Stomach (tissue), 9 donors: ENCODE data around the gene COL27A1. TPM values are rescaled to one million over a fixed set of nuclear protein-coding genes. Genes with fewer than 3 reads are reported as not detected.

Experiments
- DNase-seq, 2 donors: peaks; one replicate each; pipeline versions ENCODE4 v3.0.0 to v3.0.0-alpha.2; 2013 to 2019
- H3K27ac ChIP-seq, 5 donors: fragments of 200-600 bp in 4 of 5; sonication (generic) in 4 of 5; one replicate each; pipeline ENCODE4 v1.5.1; 2013 to 2019; ENCODE audit warnings: mild to moderate bottlenecking in 1 of 5, moderate library complexity in 1 of 5
- H3K27me3 ChIP-seq, 3 donors: fragments of 200-600 bp; sonication (generic); one replicate each; pipeline ENCODE4 v1.5.1; 2017 to 2019; ENCODE audit warnings: mixed run types in 1 of 3
- H3K36me3 ChIP-seq, 4 donors: fragments of 200-600 bp; sonication (generic); 1 replicate in 3 of 4; 2 replicates in 1 of 4; pipeline ENCODE4 v1.5.1; 2016 to 2019
- H3K4me1 ChIP-seq, 4 donors: fragments of 200-600 bp; sonication (generic); one replicate each; pipeline ENCODE4 v1.5.1; 2016 to 2019
- H3K4me3 ChIP-seq, 4 donors: fragments of 200-600 bp; sonication (generic) in 3 of 4; one replicate each; pipeline ENCODE4 v1.5.1; 2016 to 2019; ENCODE audit warnings: mild to moderate bottlenecking in 1 of 4
- H3K9me3 ChIP-seq, 4 donors: fragments of 200-600 bp; sonication (generic); one replicate each; pipeline ENCODE4 v1.5.1; 2016 to 2019
- EP300 ChIP-seq: sonication (generic); formaldehyde crosslinking; IDR thresholded peaks from one replicate; pipeline ENCODE4 v1.6.1; 2017; ENCODE audit warnings: antibody characterized with exemption
- POLR2A ChIP-seq, 4 donors: fragments of 450-650 bp; IDR thresholded peaks; one replicate each; pipeline ENCODE4 v1.6.1; 2016; ENCODE audit warnings: antibody characterized with exemption in 4 of 4, control low read depth in 2 of 4, mild to moderate bottlenecking in 1 of 4, moderate library complexity in 1 of 4
- POLR2AphosphoS5 ChIP-seq, 3 donors: sonication (generic); formaldehyde crosslinking; IDR thresholded peaks; one replicate each; pipeline ENCODE4 v1.6.1; 2016; ENCODE audit warnings: antibody characterized with exemption in 3 of 3
- WGBS, 5 donors: extraction: QIAGEN DNeasy Blood & Tissue Kit in 3 of 5; methylation state at CpG; one replicate each; pipeline versions ENCODE4 v1.1.5 to v1.1.7; 2013 to 2018; 5-methylcytosine and 5-hydroxymethylcytosine counted together
- intact Hi-C: fragments of 100-400 bp; cut with DNase I; formaldehyde crosslinking; loops from one replicate; pipeline ENCODE4 v1.15.1; 2023; ENCODE audit warnings: low total_unique reads
- polyA plus RNA-seq, 3 donors: library from polyadenylated mRNA; stranded (reverse); fragments of 200-250 nt; gene quantifications; one replicate each; pipeline ENCODE4 v1.2.3, GENCODE V29; 2013
- total RNA-seq, 5 donors: library from RNA; depleted of rRNA; stranded (reverse); fragments of >200 nt; gene quantifications; one replicate each; pipeline versions ENCODE4 v1.1.0 to v1.2.3, GENCODE V29; 2014 to 2016
- TF ChIP-seq, protein P1 (sequence below), 7 experiments: fragments of 450-650 bp in 4 of 7; fragments of 200-600 bp in 3 of 7; sonication (generic) in 3 of 7; IDR thresholded peaks; one replicate each; pipeline ENCODE4 v1.5.1; 2016 to 2019; ENCODE audit warnings: antibody characterized with exemption in 7 of 7, control low read depth in 2 of 7, mild to moderate bottlenecking in 1 of 7
- donor health status: healthy with polysubstance abuse.
- donor health status: Bipolar disorder and iron deficiency.
- donor health status: healthy.

COL27A1 gene
- total and polyA plus RNA-seq, 8 donors: 2.9 to 26.3 (median 8.2) TPM

DNA sequence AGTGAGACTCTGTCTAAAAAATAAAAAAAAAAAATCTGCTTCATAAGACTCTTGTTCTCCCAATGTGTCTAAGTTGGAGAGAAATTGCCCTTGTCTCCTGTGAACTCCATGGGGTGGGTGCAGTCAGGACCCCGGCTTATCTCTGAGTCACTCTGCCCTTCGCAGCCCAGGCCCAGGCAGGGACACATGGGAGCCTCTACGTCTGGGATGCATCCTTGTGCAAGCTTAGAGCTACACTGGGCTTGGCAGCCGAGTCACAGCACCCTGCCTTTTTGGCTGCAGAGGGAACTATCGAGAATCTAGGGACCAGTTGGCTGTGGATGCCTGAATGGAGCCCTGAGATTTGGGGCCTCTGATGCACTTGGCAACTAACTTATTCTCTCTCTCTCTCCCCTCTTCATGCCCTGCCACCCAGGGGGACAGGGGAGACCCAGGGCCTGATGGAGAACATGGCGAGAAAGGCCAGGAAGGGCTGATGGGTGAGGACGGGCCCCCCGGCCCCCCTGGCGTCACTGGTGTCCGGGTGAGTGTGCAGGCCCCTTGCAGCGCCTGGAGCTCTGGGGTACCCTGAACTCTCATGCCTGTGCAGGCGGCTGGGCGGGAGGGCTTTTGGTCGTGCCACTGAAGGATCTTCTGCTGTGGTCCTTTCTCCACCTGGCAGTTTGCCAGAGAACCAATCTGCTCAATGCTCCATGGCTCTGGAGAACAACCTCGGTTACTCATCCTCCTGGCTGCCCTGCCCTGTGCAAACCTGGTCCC, 120.1 kb downstream of the COL27A1 start:
- no peak for TF ChIP-seq EP300
- no peak for TF ChIP-seq POLR2AphosphoS5 (IDR thresholded peaks at IDR 0.05)
- TF ChIP-seq POLR2A (IDR thresholded peaks at IDR 0.05): no peak
- TF ChIP-seq, protein P1, sequence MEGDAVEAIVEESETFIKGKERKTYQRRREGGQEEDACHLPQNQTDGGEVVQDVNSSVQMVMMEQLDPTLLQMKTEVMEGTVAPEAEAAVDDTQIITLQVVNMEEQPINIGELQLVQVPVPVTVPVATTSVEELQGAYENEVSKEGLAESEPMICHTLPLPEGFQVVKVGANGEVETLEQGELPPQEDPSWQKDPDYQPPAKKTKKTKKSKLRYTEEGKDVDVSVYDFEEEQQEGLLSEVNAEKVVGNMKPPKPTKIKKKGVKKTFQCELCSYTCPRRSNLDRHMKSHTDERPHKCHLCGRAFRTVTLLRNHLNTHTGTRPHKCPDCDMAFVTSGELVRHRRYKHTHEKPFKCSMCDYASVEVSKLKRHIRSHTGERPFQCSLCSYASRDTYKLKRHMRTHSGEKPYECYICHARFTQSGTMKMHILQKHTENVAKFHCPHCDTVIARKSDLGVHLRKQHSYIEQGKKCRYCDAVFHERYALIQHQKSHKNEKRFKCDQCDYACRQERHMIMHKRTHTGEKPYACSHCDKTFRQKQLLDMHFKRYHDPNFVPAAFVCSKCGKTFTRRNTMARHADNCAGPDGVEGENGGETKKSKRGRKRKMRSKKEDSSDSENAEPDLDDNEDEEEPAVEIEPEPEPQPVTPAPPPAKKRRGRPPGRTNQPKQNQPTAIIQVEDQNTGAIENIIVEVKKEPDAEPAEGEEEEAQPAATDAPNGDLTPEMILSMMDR (IDR thresholded peaks at IDR 0.05): no peak
- Histone ChIP-seq H3K9me3 (no peaks in the 10 kb centered on the region), H3K27me3 (no peaks in the 10 kb centered on the region), H3K4me1 (no peaks in the 10 kb centered on the region), H3K36me3 (peaks cover 0 to 4% (median 0%) of the 10 kb centered on the region in 4 donors), H3K4me3 (no peak overlapping the region), H3K27ac (no peak overlapping the region)
- intact Hi-C loops: loop anchor here (10.0 kb wide), 1 partner anchor 111 kb away; no protein-coding TSS in a partner anchor
- no peak for DNase-seq
- 83 to 91% (median 89%) methylated on average over 15 of the region's 15 CpGs for WGBS, 5 donors

DNA sequence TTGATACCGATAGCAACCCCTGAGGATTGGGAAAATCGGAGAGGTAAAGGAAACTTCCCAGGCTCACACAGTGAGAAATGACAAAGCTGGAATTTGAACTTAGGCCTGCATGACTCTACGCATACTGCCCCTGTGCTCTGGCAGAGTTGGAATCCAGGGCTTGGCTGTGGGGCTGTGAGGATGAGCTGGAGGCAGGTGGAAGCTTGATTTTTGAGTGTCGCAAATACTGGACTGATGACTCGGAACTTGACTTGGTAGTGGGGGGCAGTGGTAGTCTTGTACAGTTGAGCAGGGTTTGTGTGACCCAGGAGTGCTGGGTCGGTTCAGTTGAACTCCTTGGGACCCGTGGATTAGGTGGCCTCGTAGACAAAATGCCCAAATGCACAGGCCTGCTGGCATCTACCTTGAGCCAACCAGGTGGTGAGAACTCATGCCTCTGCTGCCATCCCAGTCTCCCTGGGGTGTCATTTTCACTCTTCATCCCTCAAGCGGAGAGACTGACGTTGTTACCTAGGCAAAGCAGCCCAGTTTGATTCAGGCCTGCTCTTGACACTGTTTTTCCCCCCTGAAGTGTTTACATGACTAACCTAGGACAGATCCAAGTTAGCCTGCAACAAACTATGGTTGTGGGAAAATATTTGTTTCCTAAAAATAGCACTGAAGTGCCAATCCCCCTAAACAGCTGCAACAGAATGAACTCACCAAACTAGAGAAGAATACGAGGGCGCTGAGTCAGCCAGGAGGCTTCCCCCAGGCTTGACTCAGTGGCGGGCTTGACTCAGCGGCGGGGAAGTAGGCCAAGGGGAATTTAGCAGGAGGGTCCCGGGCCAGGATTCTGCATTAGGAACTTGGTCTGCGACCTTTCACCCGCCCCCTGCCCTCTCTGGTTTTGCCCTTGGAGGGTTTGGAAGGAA, 121.8 kb downstream of the COL27A1 start:
- DNase-seq: no peak
- Histone ChIP-seq H3K4me3 (no peak overlapping the region), H3K27me3 (no peaks in the 10 kb centered on the region), H3K27ac (peak overlapping the region in 1 of 5 donors; percentile 51), H3K9me3 (no peaks in the 10 kb centered on the region), H3K4me1 (no peaks in the 10 kb centered on the region), H3K36me3 (peaks cover 0 to 4% (median 0%) of the 10 kb centered on the region in 4 donors)
- intact Hi-C loops: loop anchor here (10.0 kb wide), 1 partner anchor 112 kb away; no protein-coding TSS in a partner anchor
- WGBS, 5 donors: 79 to 86% (median 84%) methylated on average over 18 of the region's 18 CpGs
- TF ChIP-seq EP300: no peak
- peak in 2 of 3 donors; percentile 9 to 35 for TF ChIP-seq POLR2AphosphoS5 (IDR thresholded peaks at IDR 0.05)

DNA sequence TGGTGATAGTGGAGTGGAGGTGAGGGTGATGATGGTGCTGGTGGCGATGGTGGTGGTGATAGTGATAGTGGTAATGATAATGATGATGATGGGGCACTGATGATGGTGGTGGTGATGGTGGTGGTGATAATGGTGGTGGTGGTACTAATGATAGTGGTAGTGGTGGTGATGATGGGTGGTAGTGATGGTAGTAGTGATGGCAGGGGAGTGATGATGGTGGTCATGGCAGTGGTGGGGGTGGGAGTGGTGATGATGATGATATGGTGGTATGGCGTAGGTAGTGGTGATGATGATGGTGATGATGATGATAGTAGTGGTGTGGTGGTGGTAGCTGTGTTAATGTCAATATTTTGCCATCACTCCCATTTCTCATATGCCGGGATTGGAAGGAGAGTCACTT, 123.0 kb downstream of the COL27A1 start:
- Histone ChIP-seq H3K36me3 (peaks cover 0 to 7% (median 0%) of the 10 kb centered on the region in 4 donors), H3K27ac (no peak overlapping the region), H3K9me3 (no peaks in the 10 kb centered on the region), H3K4me1 (no peaks in the 10 kb centered on the region), H3K27me3 (no peaks in the 10 kb centered on the region), H3K4me3 (no peak overlapping the region)
- 71 to 82% (median 76%) methylated on average over 3 of the region's 3 CpGs for WGBS, 5 donors
- intact Hi-C loops: loop anchor here (10.0 kb wide), 1 partner anchor 114 kb away; no protein-coding TSS in a partner anchor
- DNase-seq: no peak
- TF ChIP-seq, protein P1 (IDR thresholded peaks at IDR 0.05): no peak
- TF ChIP-seq POLR2AphosphoS5 (IDR thresholded peaks at IDR 0.05): no peak
- no peak for TF ChIP-seq EP300
- TF ChIP-seq POLR2A (IDR thresholded peaks at IDR 0.05): no peak

DNA sequence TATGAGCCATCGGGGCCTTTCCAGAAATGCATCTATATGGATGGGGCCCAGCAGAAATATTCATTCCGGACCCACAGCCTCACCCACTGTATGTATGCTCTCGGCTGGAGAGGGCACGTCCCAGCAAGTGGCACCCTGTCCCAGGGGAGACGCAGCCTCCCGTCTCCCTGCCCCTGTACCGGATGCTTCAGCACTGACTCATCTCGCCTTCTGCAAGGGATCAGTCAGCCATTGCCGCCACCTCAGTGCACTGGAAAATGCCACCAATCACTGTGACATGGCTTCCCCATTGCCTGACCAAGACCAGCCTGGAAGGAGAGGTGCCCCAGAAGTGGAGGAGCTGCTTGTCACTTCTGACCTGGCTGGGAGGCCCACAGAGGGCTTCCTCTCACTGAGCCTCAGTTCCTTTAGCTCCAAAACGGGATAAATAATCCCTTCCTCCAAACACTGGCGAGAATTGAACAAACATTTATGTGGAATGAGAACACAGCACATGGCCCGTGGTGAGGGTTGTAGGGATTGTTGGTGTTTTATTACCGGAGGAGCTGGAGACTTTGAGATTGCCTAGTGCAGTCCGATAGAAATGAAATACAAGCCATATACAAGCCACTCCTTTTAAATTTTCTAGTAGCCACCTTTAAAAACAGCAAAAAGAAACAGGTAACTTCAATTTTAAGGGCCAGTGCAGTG, 123.7 kb downstream of the COL27A1 start:
- no peak for DNase-seq
- H3K27me3 ChIP-seq: no peaks in the 10 kb centered on the region
- H3K36me3 ChIP-seq: peaks cover 0 to 7% (median 0%) of the 10 kb centered on the region in 4 donors
- H3K4me3 ChIP-seq: no peak overlapping the region
- TF ChIP-seq POLR2AphosphoS5 (IDR thresholded peaks at IDR 0.05) (no peak), EP300 (no peak), POLR2A (IDR thresholded peaks at IDR 0.05) (no peak)
- TF ChIP-seq, protein P1 (IDR thresholded peaks at IDR 0.05): no peak
- 70 to 79% (median 75%) methylated on average over 11 to 14 of the region's 14 CpGs for WGBS, 5 donors
- H3K9me3 ChIP-seq: no peaks in the 10 kb centered on the region
- intact Hi-C loops: loop anchor here (10.0 kb wide), 1 partner anchor 114 kb away; no protein-coding TSS in a partner anchor
- H3K4me1 ChIP-seq: no peaks in the 10 kb centered on the region
- no peak overlapping the region for H3K27ac ChIP-seq
